Hepatocyte (in vitro differentiated cells): ENCODE measurements around the gene FFAR2.

Source experiments
- EZH2phosphoT487 ChIP-seq: fragments of 200-600 bp; sonication (generic); IDR thresholded peaks from one replicate; pipeline ENCODE4 v1.6.1; 2018; ENCODE audit warnings: antibody characterized with exemption, mild to moderate bottlenecking, low read depth, moderate library complexity; ENCODE audit not compliant: unreplicated experiment, severe bottlenecking
- TF ChIP-seq, protein P1 (sequence below): fragments of 200-600 bp; sonication (generic); IDR thresholded peaks from 2 replicates; pipeline ENCODE4 v1.5.1; 2016; ENCODE audit warnings: antibody characterized with exemption, mild to moderate bottlenecking; ENCODE audit not compliant: poor library complexity

DNA sequence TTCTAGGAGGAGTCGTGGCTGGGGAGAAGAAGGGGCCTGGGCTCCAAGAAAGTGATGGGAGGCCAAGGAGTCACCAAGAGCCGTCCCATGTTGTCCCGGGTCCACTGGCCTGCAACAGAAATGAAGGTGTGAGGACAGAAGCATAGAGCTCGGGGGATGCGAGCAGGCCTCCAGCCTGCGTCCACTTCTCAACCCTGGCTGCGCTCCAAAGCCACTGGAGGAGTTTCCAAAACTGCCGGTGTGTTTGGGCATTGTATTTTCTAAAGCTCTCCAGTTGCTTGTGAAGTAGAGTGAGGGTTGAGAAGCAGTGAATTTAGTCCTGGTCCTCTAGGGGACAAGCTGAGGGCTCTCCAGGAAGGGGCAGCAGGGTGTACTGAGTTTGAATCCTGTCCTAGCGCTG is 13.0 kb downstream of the FFAR2 start:
- TF ChIP-seq, protein P1, sequence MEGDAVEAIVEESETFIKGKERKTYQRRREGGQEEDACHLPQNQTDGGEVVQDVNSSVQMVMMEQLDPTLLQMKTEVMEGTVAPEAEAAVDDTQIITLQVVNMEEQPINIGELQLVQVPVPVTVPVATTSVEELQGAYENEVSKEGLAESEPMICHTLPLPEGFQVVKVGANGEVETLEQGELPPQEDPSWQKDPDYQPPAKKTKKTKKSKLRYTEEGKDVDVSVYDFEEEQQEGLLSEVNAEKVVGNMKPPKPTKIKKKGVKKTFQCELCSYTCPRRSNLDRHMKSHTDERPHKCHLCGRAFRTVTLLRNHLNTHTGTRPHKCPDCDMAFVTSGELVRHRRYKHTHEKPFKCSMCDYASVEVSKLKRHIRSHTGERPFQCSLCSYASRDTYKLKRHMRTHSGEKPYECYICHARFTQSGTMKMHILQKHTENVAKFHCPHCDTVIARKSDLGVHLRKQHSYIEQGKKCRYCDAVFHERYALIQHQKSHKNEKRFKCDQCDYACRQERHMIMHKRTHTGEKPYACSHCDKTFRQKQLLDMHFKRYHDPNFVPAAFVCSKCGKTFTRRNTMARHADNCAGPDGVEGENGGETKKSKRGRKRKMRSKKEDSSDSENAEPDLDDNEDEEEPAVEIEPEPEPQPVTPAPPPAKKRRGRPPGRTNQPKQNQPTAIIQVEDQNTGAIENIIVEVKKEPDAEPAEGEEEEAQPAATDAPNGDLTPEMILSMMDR, result no peak
- TF ChIP-seq EZH2phosphoT487, result no peak
